AG09309 (cell line): ENCODE data around the gene S100A8.

ENCODE experiments used
- DNase-seq: peaks from one replicate; pipeline ENCODE4 v3.0.0-alpha.2; 2010; ENCODE audit warnings: low read depth
- H3K4me3 ChIP-seq: 2 replicates; pipeline ENCODE4 v1.5.1; 2011; ENCODE audit warnings: mild to moderate bottlenecking, low read depth, low read length, moderate library complexity; ENCODE audit not compliant: control insufficient read depth
- TF ChIP-seq, protein P1 (sequence below): IDR thresholded peaks from 2 replicates; pipeline ENCODE4 v1.5.1; 2011; ENCODE audit warnings: mild to moderate bottlenecking, low read depth, low read length, inconsistent platforms; ENCODE audit not compliant: insufficient read depth, control insufficient read depth; ENCODE audit errors: missing control alignments

The S100A8 gene

GRCh38 chr1:153397051-153397923 is 6.4 kb upstream of the S100A8 start:
- no peak overlapping the region for H3K4me3 ChIP-seq
- no peak for DNase-seq
- TF ChIP-seq, protein P1, sequence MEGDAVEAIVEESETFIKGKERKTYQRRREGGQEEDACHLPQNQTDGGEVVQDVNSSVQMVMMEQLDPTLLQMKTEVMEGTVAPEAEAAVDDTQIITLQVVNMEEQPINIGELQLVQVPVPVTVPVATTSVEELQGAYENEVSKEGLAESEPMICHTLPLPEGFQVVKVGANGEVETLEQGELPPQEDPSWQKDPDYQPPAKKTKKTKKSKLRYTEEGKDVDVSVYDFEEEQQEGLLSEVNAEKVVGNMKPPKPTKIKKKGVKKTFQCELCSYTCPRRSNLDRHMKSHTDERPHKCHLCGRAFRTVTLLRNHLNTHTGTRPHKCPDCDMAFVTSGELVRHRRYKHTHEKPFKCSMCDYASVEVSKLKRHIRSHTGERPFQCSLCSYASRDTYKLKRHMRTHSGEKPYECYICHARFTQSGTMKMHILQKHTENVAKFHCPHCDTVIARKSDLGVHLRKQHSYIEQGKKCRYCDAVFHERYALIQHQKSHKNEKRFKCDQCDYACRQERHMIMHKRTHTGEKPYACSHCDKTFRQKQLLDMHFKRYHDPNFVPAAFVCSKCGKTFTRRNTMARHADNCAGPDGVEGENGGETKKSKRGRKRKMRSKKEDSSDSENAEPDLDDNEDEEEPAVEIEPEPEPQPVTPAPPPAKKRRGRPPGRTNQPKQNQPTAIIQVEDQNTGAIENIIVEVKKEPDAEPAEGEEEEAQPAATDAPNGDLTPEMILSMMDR, result no peak

DNA sequence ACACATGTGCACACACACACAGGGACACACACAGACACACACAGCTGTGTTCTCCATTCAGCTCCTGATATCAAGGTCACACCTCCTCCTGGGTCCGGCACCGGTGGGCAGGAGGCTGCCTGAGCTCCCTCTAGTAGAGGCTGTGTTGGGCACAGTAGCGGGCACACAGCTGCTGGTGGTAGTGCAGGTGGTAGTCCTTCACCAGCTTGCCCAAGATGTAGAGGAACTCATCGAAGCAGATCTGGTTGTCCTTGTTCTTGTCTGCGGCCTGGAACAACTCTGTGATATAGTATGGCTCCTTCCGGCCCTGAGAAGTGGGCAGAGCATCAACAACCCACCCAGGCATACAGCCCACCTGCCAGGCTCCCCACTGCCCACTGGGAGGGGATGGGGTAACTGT is 5.6 kb upstream of the S100A8 start:
- TF ChIP-seq, protein P1, result no peak
- no peak overlapping the region for H3K4me3 ChIP-seq
- DNase-seq, result no peak

- DNase-seq, result no peak
- TF ChIP-seq, protein P1, result no peak
- no peak overlapping the region for H3K4me3 ChIP-seq
These were observed 4.9 kb upstream of the S100A8 start for GRCh38 chr1:153395776-153396175.

GRCh38 chr1:153395136-153395685 is 4.3 kb upstream of the S100A8 start:
- no peak overlapping the region for H3K4me3 ChIP-seq
- DNase-seq, result no peak
- TF ChIP-seq, protein P1, result no peak

DNA sequence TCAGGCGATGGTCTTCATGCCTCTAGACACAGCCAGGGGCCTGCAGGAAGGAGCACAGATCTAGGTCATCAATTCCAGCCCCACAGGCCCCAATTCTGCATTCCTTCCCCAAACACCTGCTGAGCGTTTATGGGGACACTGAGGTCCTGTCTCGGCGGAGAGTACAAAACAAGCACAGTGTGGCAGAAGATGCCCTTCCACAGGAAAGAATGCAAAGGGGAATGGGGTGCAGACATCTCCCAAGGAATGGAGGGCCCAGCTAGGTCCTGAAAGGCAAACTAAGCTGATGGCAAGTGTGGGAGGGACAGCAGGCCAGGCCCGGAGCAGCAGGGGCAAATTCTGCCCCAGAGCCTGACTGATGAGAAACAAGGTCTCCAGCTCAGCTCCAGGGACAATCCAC is 3.5 kb upstream of the S100A8 start:
- TF ChIP-seq, protein P1, result no peak
- no peak overlapping the region for H3K4me3 ChIP-seq
- DNase-seq, result no peak

- TF ChIP-seq, protein P1, result no peak
- no peak for DNase-seq
These were observed 3.1 kb upstream of the S100A8 start for GRCh38 chr1:153393926-153394325.

More at GRCh38 chr1:153393926-153394325, 3.1 kb upstream of the S100A8 start:
- no peak overlapping the region for H3K4me3 ChIP-seq
